HepG2 (cell line): Measurements from ENCODE around the gene MAPRE3. TPM values are rescaled to one million over a fixed set of nuclear protein-coding genes. Genes with fewer than 3 reads are reported as not detected.
A peak's percentile ranks its signal among the peaks of the same experiment; 100 is the strongest.

ENCODE experiments used
- CHD2 ChIP-seq: IDR thresholded peaks from 2 replicates; pipeline ENCODE4 v1.6.1; 2011; ENCODE audit warnings: low read depth, low read length, improper control_type of control experiment
- DMAP1 ChIP-seq: IDR thresholded peaks from 2 replicates; pipeline ENCODE4 v1.6.1; 2016
- DRAP1 ChIP-seq: IDR thresholded peaks from 2 replicates; pipeline ENCODE4 v1.6.1; 2016; ENCODE audit warnings: missing genetic modification reagents, missing compliant biosample characterization
- EHMT2 ChIP-seq: fragments of 200-600 bp; sonication (generic); IDR thresholded peaks from 2 replicates; pipeline ENCODE4 v1.7.0; 2017; ENCODE audit warnings: antibody characterized with exemption, low read depth, low read length, borderline replicate concordance
- HOXA9 ChIP-seq: sonication (generic); formaldehyde crosslinking; IDR thresholded peaks from 2 replicates; pipeline ENCODE4 v1.8.1; 2022; ENCODE audit warnings: missing genetic modification reagents, mild to moderate bottlenecking, moderate library complexity, borderline replicate concordance
- MAX ChIP-seq: IDR thresholded peaks from 2 replicates; pipeline ENCODE4 v1.6.1; 2012; ENCODE audit warnings: inconsistent platforms
- MIER2 ChIP-seq: IDR thresholded peaks from 2 replicates; pipeline ENCODE4 v1.6.1; 2016; ENCODE audit warnings: missing biosample characterization, missing genetic modification reagents
- MTA1 ChIP-seq: sonication (generic); formaldehyde crosslinking; IDR thresholded peaks from 2 replicates; pipeline ENCODE4 v1.4.0; 2020; ENCODE audit warnings: missing genetic modification reagents, mild to moderate bottlenecking, borderline replicate concordance
- MXD3 ChIP-seq: IDR thresholded peaks from 2 replicates; pipeline ENCODE4 v1.6.1; 2016; ENCODE audit warnings: mild to moderate bottlenecking, missing biosample characterization, missing genetic modification reagents
- MYPOP ChIP-seq: sonication (generic); formaldehyde crosslinking; IDR thresholded peaks from 2 replicates; pipeline ENCODE4 v1.8.1; 2023; ENCODE audit warnings: mild to moderate bottlenecking, moderate library complexity, missing genetic modification reagents
- NFE2L1 ChIP-seq: sonication (generic); formaldehyde crosslinking; IDR thresholded peaks from 2 replicates; pipeline ENCODE4 v1.4.0; 2020; ENCODE audit warnings: missing genetic modification reagents, mild to moderate bottlenecking, borderline replicate concordance
- PAF1 ChIP-seq: IDR thresholded peaks from 2 replicates; pipeline ENCODE4 v1.6.1; 2016; ENCODE audit warnings: missing genetic modification reagents, missing compliant biosample characterization
- PHF20 ChIP-seq: sonication (generic); formaldehyde crosslinking; IDR thresholded peaks from 2 replicates; pipeline ENCODE4 v1.5.0; 2020; ENCODE audit warnings: mild to moderate bottlenecking, missing genetic modification reagents
- RFX3 ChIP-seq: IDR thresholded peaks from 2 replicates; pipeline ENCODE4 v1.6.1; 2016; ENCODE audit warnings: missing biosample characterization, missing genetic modification reagents
- SMARCE1 ChIP-seq: fragments of 450-650 bp; IDR thresholded peaks from 2 replicates; pipeline ENCODE4 v1.6.1; 2017; ENCODE audit warnings: borderline replicate concordance
- SNAPC2 ChIP-seq: sonication (generic); formaldehyde crosslinking; IDR thresholded peaks from 2 replicates; pipeline ENCODE4 v1.8.1; 2022; ENCODE audit warnings: mild to moderate bottlenecking, missing genetic modification reagents
- SPEN ChIP-seq: sonication (generic); formaldehyde crosslinking; IDR thresholded peaks from 2 replicates; pipeline ENCODE4 v1.5.1; 2020; ENCODE audit warnings: low read depth, mild to moderate bottlenecking, missing genetic modification reagents
- STAT6 ChIP-seq: sonication (generic); formaldehyde crosslinking; IDR thresholded peaks from 2 replicates; pipeline ENCODE4 v1.4.0; 2020; ENCODE audit warnings: missing genetic modification reagents, mild to moderate bottlenecking, borderline replicate concordance
- TRAFD1 ChIP-seq: sonication (generic); formaldehyde crosslinking; IDR thresholded peaks from 2 replicates; pipeline ENCODE4 v1.5.1; 2020; ENCODE audit warnings: missing genetic modification reagents, mild to moderate bottlenecking, borderline replicate concordance
- ZFY ChIP-seq: sonication (generic); formaldehyde crosslinking; IDR thresholded peaks from 2 replicates; pipeline ENCODE4 v1.4.0; 2020; ENCODE audit warnings: missing genetic modification reagents
- ZNF451 ChIP-seq: sonication (generic); formaldehyde crosslinking; IDR thresholded peaks from 2 replicates; pipeline ENCODE4 v1.5.0; 2020; ENCODE audit warnings: mild to moderate bottlenecking, missing genetic modification reagents
- ZNF570 ChIP-seq: sonication (generic); formaldehyde crosslinking; IDR thresholded peaks from 2 replicates; pipeline ENCODE4 v1.4.0; 2020; ENCODE audit warnings: mild to moderate bottlenecking, missing genetic modification reagents, borderline replicate concordance
- ZNF788 ChIP-seq: sonication (generic); formaldehyde crosslinking; IDR thresholded peaks from 2 replicates; pipeline ENCODE4 v1.5.0; 2020; ENCODE audit warnings: mild to moderate bottlenecking, missing genetic modification reagents, borderline replicate concordance
- ZSCAN20 ChIP-seq: sonication (generic); formaldehyde crosslinking; IDR thresholded peaks from 2 replicates; pipeline ENCODE4 v1.4.0; 2020; ENCODE audit warnings: missing genetic modification reagents, mild to moderate bottlenecking, borderline replicate concordance
- polyA plus RNA-seq, 8 experiments: library from polyadenylated mRNA; depleted of rRNA in 3 of 8; stranded (reverse) in 7 of 8; unstranded in 1 of 8; fragments of >200 nt; fragmentation: Illumina TruSeq in 4 of 8; extraction: Trizol in 4 of 8; gene quantifications; 2 replicates each; pipeline versions ENCODE4 v1.2.1 to v1.2.3, GENCODE V29; 2011 to 2016; ENCODE audit warnings: low read depth in 4 of 8, missing spikeins in 1 of 8, mixed read lengths in 1 of 8; ENCODE audit not compliant: insufficient read depth in 1 of 8
- total RNA-seq, 5 experiments: library from RNA; depleted of rRNA; stranded (reverse); fragments of >200 nt; fragmentation: Illumina TruSeq; extraction: Trizol; gene quantifications; 2 replicates each; pipeline ENCODE4 v1.2.3, GENCODE V29; 2016; ENCODE audit warnings: low read depth in 1 of 5

Gene MAPRE3
- total and polyA plus RNA-seq, 2 of the 13 experiments (the other 11 are each of a cell fraction or from before 2014, with no cell fraction given), result 0.31 to 0.91 TPM

GRCh38 chr2:26925100-26925791 is 45.2 kb upstream of the MAPRE3 start (continued):
- peak; percentile 56; the same call in 1 of the 2 replicates for TF ChIP-seq TRAFD1 (CRISPR knock-in tag)
- no peak for TF ChIP-seq ZNF570 (CRISPR knock-in tag)
- TF ChIP-seq STAT6 (CRISPR knock-in tag), result no peak; the same call in 1 of the 2 replicates
- TF ChIP-seq SPEN (CRISPR knock-in tag), result peak; percentile 77
- no peak for TF ChIP-seq HOXA9
- no peak for TF ChIP-seq PHF20 (CRISPR knock-in tag)
- 0 out of 2 replicates have a peak, but pooled peaks have one; percentile 52 for TF ChIP-seq MIER2 (CRISPR knock-in tag)
- TF ChIP-seq ZFY (CRISPR knock-in tag), result peak; percentile 80
- no peak for TF ChIP-seq SNAPC2 (CRISPR knock-in tag)
- no peak for TF ChIP-seq MYPOP (CRISPR knock-in tag)
- no peak for TF ChIP-seq ZSCAN20
- no peak for TF ChIP-seq NFE2L1 (CRISPR knock-in tag)
- no peak for TF ChIP-seq ZNF451 (CRISPR knock-in tag)
- TF ChIP-seq CHD2, result no peak
- no peak for TF ChIP-seq DRAP1 (CRISPR knock-in tag)
- TF ChIP-seq MAX, result peak; percentile 74
- TF ChIP-seq DMAP1 (CRISPR knock-in tag), result peak; percentile 67; the same call in 1 of the 2 replicates
- no peak; the same call in 1 of the 2 replicates for TF ChIP-seq ZNF788
- TF ChIP-seq MXD3, result no peak
- TF ChIP-seq MTA1 (CRISPR knock-in tag), result peak; percentile 81; the same call in 1 of the 2 replicates
- TF ChIP-seq SMARCE1, result no peak
- TF ChIP-seq PAF1 (CRISPR knock-in tag), result no peak
- TF ChIP-seq EHMT2, result peak; percentile 24; the same call in 1 of the 2 replicates
- TF ChIP-seq RFX3 (CRISPR knock-in tag), result no peak
